Fibroblast of skin of right biceps (primary cell): ENCODE measurements around the gene JOSD1.
"Not testable (repeated sequence)": the region's sequence is repeated elsewhere in the genome, so short reads cannot be mapped to it uniquely, and the experiment has no call there.

Experiments used
- DNase-seq: peaks from one replicate; pipeline ENCODE4 v3.0.0-alpha.2; 2013

JOSD1 gene

GRCh38 chr22:38675833-38676232, 24.9 kb downstream of the JOSD1 start:
- DNase-seq, result no peak

DNA sequence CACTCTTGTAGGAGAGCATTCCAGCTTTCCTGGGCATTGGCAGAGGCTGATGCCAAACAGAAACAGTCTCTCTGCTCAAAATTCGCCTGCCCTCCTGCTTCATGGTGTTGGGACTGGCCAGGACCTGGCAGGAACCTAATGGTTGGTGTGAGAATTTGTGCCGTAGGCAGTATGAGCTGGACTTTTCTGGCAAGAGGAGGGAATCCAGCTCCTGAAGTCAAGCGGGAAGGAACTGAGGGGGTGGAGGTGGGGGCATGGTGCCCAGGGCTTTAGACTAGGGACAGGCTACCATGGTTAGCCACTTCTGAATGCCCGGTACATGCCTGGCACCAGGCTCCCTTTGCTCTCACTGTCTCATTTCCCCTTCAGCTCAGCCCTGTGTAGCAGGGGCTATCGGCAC, 25.9 kb downstream of the JOSD1 start:
- no peak for DNase-seq

DNA sequence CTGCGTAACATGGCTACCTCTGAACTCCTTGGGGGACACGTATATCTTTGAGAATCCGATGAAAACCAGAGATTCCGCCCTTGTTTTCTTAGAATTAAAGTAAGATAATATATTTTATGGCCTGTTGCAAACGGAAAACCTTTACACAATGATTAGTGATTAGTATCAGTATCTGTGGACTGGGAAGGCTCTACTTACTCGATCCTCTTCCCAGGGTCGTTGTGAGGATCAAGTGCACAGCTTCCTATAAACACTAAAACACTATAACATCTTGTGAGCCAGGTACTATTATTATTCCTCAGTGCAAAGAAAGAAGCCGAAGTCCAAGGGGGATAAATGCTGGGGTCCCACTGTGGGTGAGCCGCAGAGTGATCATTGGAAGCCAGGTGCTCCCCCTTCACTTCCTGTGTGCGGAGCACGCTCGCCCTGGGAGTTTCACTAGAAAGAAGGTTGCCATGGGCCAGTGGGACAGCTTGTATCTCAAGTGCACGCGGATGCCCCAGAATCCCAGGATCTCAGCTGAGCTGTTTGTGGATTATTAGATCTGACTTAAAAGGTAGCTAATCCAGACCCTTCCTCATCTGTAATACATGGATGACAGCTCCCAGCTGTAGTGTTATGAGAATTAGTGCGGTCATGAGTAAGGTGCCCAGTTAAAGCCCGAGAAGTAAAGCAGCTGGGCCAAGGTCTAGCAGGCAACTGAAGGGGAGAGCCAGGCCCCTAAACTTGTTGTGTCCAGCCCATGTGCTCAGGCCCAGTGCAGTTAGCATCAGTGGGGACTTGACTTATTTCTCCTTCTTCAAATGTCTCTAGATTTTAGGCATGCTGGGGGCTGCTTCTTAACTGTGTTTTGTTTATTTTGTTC, 43.5 kb downstream of the JOSD1 start:
- peak; percentile 7 for DNase-seq

GRCh38 chr22:38656256-38657044, 44.3 kb downstream of the JOSD1 start, which contains the start of the genes CBY1 and FAM227A:
Gene CBY1 (plus strand): TSS chr22:38656638. CDS start chr22:38668055, 11,417 bp downstream.
Gene FAM227A (minus strand): TSS chr22:38656392. CDS start chr22:38650168, 6,224 bp downstream.
- peak; percentile 85 for DNase-seq

DNA sequence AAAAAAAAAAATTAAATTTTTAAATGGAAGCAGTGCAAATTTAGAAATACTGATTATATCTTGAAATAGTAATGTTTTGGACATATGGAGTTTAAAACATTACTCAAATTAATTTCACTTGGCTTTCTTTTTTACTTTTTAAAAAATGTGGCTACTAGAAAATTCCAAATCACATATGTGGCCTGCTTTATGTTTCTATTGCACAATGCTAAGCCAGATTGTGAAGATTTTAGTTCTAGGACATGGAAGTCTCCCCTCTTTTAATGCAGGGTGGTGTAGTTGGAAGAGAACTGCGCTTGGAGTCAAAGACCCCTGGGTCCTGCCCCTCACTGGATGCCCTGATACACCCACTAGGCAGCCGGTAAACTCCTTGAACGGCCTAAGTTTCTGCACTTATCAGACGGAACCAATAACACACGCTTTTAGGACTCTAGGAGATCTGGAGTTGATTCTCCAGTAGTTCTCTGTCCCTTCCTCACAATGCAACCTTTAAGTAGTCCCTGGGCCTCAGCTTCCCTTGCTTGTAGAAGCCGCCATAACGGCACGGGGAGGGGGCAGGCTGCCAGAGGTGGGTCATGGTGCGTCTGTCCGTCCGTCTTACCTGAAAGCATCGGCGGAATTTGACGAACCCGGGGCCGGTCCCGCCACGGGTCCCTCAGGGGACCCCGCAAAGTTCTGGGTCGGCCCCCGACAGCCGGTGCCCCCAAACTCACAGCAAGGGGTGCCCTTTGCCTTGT, 45.1 kb downstream of the JOSD1 start:
- peak; percentile 9 for DNase-seq

DNA sequence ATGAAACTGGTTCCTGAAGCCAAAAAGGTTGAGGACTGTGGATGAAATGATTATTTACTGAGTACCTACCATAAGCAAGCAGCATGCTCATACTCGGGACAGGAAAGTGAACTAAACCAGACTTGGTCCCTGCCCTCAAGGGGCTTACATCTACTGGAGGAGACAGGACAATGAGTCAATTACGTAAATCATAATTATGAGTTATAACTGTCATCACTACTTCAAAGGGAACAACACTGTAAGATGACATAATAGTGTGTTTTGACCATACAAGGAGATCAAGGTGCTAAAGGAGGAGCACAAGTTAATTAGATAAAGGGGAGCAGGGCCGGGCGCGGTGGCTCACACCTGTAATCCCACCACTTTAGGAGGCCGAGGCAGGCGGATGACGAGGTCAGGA, 47.0 kb downstream of the JOSD1 start:
- DNase-seq, result peak; percentile 4

- DNase-seq, result no peak
Observed at GRCh38 chr22:38652859-38653258, 47.9 kb downstream of the JOSD1 start.

- no peak for DNase-seq
Observed at GRCh38 chr22:38649841-38650522, 50.8 kb downstream of the JOSD1 start.

GRCh38 chr22:38645430-38645829, 55.3 kb downstream of the JOSD1 start:
- no peak for DNase-seq

DNA sequence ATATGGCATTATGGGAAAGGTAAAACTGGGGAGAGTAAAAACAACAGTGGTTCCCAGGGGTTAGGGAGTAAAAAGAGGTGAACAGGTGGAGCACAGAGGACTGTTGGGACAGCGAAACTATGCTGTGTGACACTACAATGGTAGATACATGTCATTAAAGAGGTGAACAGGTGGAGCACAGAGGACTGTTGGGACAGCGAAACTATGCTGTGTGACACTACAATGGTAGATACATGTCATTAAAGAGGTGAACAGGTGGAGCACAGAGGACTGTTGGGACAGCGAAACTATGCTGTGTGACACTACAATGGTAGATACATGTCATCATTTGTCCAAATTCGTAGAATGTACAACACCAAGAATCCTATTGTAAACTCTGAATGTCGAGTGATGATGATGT, 56.5 kb downstream of the JOSD1 start:
- DNase-seq, result not testable (repeated sequence)

DNA sequence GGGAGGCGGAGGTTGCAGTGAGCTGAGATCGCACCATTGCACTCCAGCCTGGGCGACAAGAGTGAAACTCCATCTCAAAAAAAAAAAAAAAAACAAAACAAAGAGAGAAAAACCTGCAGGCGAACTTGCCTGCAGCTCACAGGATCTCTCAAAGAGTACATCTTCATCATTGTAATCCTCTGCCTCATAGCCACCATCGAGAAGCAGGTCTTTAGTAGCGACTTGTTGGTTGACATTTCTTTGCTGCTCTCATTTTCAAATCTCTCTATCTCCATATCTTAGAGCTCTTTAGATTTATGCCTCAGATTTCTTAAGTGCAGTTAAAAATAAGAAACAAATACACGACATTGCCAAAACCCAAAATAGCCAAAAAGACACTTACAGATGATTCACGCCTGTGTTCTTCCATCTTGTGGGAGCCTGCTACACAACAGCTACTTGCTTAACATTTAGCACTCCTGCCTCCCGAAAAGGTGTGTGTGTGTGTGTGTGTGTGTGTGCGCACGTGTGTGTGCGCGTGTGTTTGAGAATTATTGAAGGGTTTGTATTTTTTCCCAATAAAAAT, 59.2 kb downstream of the JOSD1 start:
- no peak for DNase-seq

DNA sequence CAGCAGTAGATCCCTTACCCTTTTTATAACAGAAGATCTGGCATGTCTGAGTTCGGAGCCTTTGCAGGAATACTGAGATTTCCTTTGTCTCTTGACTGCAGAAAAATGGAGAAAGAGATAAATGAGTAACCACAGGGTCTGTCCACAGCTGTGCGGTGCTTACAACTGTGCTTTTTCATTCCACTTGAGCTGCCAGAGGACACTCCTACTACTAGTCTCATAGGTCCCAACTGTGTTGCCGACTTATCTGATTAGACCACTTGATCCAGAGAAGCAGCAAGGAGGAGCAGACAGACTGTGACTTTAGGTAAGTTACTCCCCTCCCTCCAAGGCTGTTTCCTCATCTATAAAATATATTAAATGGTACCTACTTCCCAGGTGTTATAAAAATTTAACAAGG, 62.0 kb downstream of the JOSD1 start:
- DNase-seq, result no peak

GRCh38 chr22:38638216-38638615, 62.5 kb downstream of the JOSD1 start:
- DNase-seq, result no peak
